ENCODE results near the gene HSBP1L1. TPM values are rescaled to one million over a fixed set of nuclear protein-coding genes. Genes with fewer than 3 reads are reported as not detected.

The HSBP1L1 gene
- total RNA-seq, 1 donor from 2014 or later: 44.7 TPM

GRCh38 chr18:79942211-79942610 is 22.2 kb upstream of the HSBP1L1 start:
- TF ChIP-seq, protein P1, sequence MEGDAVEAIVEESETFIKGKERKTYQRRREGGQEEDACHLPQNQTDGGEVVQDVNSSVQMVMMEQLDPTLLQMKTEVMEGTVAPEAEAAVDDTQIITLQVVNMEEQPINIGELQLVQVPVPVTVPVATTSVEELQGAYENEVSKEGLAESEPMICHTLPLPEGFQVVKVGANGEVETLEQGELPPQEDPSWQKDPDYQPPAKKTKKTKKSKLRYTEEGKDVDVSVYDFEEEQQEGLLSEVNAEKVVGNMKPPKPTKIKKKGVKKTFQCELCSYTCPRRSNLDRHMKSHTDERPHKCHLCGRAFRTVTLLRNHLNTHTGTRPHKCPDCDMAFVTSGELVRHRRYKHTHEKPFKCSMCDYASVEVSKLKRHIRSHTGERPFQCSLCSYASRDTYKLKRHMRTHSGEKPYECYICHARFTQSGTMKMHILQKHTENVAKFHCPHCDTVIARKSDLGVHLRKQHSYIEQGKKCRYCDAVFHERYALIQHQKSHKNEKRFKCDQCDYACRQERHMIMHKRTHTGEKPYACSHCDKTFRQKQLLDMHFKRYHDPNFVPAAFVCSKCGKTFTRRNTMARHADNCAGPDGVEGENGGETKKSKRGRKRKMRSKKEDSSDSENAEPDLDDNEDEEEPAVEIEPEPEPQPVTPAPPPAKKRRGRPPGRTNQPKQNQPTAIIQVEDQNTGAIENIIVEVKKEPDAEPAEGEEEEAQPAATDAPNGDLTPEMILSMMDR (conservative IDR thresholded peaks at IDR 0.05; ENCODE audit: low read depth, low read length): no peak
- no peak overlapping the region for H3K4me3 ChIP-seq (ENCODE audit: low read depth, low read length)
- no peak for DNase-seq (ENCODE audit: low read depth)

- no peak for DNase-seq (ENCODE audit: low read depth)
- TF ChIP-seq, protein P1 (conservative IDR thresholded peaks at IDR 0.05; ENCODE audit: low read depth, low read length): no peak
Measured at GRCh38 chr18:79942786-79943607, 21.4 kb upstream of the HSBP1L1 start.

DNA sequence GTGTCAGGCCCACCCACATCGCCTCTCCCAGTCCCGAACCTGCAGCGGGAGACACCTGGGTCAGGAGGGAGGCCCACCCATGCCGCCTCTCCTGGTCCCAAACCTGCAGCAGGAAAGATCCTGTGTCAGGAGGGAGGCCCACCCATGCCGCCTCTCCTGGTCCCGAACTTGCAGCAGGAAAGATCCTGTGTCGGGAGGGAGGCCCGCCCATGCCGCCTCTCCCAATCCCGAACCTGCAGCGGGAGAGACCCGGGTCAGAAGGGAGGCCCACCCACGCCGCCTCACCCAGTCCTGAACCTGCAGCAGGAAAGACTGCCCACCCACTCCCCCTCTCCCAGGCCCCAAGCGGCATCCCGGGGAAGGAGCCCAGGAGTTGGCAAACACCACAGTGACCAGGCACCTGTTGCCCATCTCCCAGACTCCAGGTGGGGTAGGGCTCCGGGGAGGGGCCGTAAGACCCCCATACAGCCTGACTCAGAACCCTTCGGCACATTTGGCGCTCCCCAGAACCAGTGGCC is 20.8 kb upstream of the HSBP1L1 start:
- TF ChIP-seq, protein P1 (conservative IDR thresholded peaks at IDR 0.05; ENCODE audit: low read depth, low read length): no peak
- DNase-seq (ENCODE audit: low read depth): no peak
- no peak overlapping the region for H3K4me3 ChIP-seq (ENCODE audit: low read depth, low read length)

More at GRCh38 chr18:79942786-79943607, 21.4 kb upstream of the HSBP1L1 start:
- H3K4me3 ChIP-seq (ENCODE audit: low read depth, low read length): no peak overlapping the region

- DNase-seq (ENCODE audit: low read depth): no peak
- no peak overlapping the region for H3K4me3 ChIP-seq (ENCODE audit: low read depth, low read length)
- TF ChIP-seq, protein P1 (conservative IDR thresholded peaks at IDR 0.05; ENCODE audit: low read depth, low read length): no peak
Measured at GRCh38 chr18:79944126-79944731, 20.2 kb upstream of the HSBP1L1 start.

GRCh38 chr18:79944746-79945117 is 19.7 kb upstream of the HSBP1L1 start:
- no peak overlapping the region for H3K4me3 ChIP-seq (ENCODE audit: low read depth, low read length)
- TF ChIP-seq, protein P1 (conservative IDR thresholded peaks at IDR 0.05; ENCODE audit: low read depth, low read length): no peak
- no peak for DNase-seq (ENCODE audit: low read depth)

- no peak overlapping the region for H3K4me3 ChIP-seq (ENCODE audit: low read depth, low read length)
- TF ChIP-seq, protein P1 (conservative IDR thresholded peaks at IDR 0.05; ENCODE audit: low read depth, low read length): no peak
- no peak for DNase-seq (ENCODE audit: low read depth)
Measured at GRCh38 chr18:79945118-79946042, 19.1 kb upstream of the HSBP1L1 start.
